Esophagus (tissue), 2 donors: ENCODE data around the gene TGM2. TPM values are rescaled to one million over a fixed set of nuclear protein-coding genes. Genes with fewer than 3 reads are reported as not detected.

Experiments
- H3K27ac ChIP-seq, 2 donors: one replicate each; pipeline ENCODE4 v1.5.1; 2013; ENCODE audit warnings: low read depth in 2 of 2, mild to moderate bottlenecking in 2 of 2, inconsistent platforms in 1 of 2, low read length in 1 of 2, moderate library complexity in 1 of 2
- H3K27me3 ChIP-seq, 2 donors: one replicate each; pipeline ENCODE4 v1.6.1; 2013; ENCODE audit warnings: low read length in 2 of 2, control low read depth in 1 of 2, mild to moderate bottlenecking in 1 of 2; ENCODE audit not compliant: insufficient read depth in 2 of 2, control insufficient read depth in 1 of 2
- H3K36me3 ChIP-seq, 2 donors: one replicate each; pipeline ENCODE4 v1.6.1; 2013; ENCODE audit warnings: low read length in 1 of 2; ENCODE audit not compliant: control insufficient read depth in 2 of 2, insufficient read depth in 2 of 2
- H3K4me1 ChIP-seq, 2 donors: one replicate each; pipeline ENCODE4 v1.6.1; 2013; ENCODE audit warnings: low read length in 1 of 2; ENCODE audit not compliant: control insufficient read depth in 2 of 2, insufficient read depth in 2 of 2
- H3K4me3 ChIP-seq, 2 donors: one replicate each; pipeline ENCODE4 v1.5.1; 2013; ENCODE audit warnings: low read length in 2 of 2, mild to moderate bottlenecking in 2 of 2, low read depth in 1 of 2, moderate library complexity in 1 of 2
- H3K9me3 ChIP-seq, 2 donors: one replicate each; pipeline ENCODE4 v1.6.1; 2013; ENCODE audit warnings: mild to moderate bottlenecking in 2 of 2, low read depth in 1 of 2, low read length in 1 of 2, moderate library complexity in 1 of 2; ENCODE audit not compliant: control insufficient read depth in 2 of 2, insufficient read depth in 1 of 2
- WGBS, 2 donors: extraction: QIAGEN DNeasy Blood & Tissue Kit; methylation state at CpG; one replicate each; pipeline ENCODE4 v1.1.7; 2013; 5-methylcytosine and 5-hydroxymethylcytosine counted together
- polyA plus RNA-seq, 2 donors: library from polyadenylated mRNA; stranded (reverse); fragments of 200-250 nt; gene quantifications; one replicate each; pipeline ENCODE4 v1.2.3, GENCODE V29; 2013
- donor health status: healthy with polysubstance abuse.
- donor health status: Bipolar disorder and iron deficiency.

Gene TGM2
- polyA plus RNA-seq, 2 donors, result 5.1 to 8.6 TPM

- Histone ChIP-seq H3K4me3 (no peak overlapping the region), H3K4me1 (peaks cover 0 to 3% of the 10 kb centered on the region in 2 donors), H3K27ac (no peak overlapping the region), H3K27me3 (no peaks in the 10 kb centered on the region), H3K9me3 (no peaks in the 10 kb centered on the region), H3K36me3 (no peaks in the 10 kb centered on the region)
- whole genome bisulfite sequencing, 2 donors, result 84 to 89% methylated on average over 9 of the region's 9 CpGs
Measured at GRCh38 chr20:38192323-38192885, 27.3 kb upstream of the TGM2 start.

- H3K4me1 ChIP-seq, result peaks cover 0 to 3% of the 10 kb centered on the region in 2 donors
- no peak overlapping the region for H3K27ac ChIP-seq
- no peaks in the 10 kb centered on the region for H3K36me3 ChIP-seq
- H3K9me3 ChIP-seq, result no peaks in the 10 kb centered on the region
- H3K4me3 ChIP-seq, result no peak overlapping the region
- no peaks in the 10 kb centered on the region for H3K27me3 ChIP-seq
- WGBS, 2 donors, result 78 to 86% methylated on average over 5 of the region's 5 CpGs
Measured at GRCh38 chr20:38191654-38192053, 26.6 kb upstream of the TGM2 start.

GRCh38 chr20:38190936-38191371 lies 25.9 kb upstream of the TGM2 start:
- no peak overlapping the region for H3K4me3 ChIP-seq
- H3K4me1 ChIP-seq, result no peaks in the 10 kb centered on the region
- H3K27me3 ChIP-seq, result no peaks in the 10 kb centered on the region
- WGBS, 2 donors, result 61 to 65% methylated on average over 3 of the region's 3 CpGs
- no peaks in the 10 kb centered on the region for H3K9me3 ChIP-seq
- no peak overlapping the region for H3K27ac ChIP-seq
- H3K36me3 ChIP-seq, result no peaks in the 10 kb centered on the region

DNA sequence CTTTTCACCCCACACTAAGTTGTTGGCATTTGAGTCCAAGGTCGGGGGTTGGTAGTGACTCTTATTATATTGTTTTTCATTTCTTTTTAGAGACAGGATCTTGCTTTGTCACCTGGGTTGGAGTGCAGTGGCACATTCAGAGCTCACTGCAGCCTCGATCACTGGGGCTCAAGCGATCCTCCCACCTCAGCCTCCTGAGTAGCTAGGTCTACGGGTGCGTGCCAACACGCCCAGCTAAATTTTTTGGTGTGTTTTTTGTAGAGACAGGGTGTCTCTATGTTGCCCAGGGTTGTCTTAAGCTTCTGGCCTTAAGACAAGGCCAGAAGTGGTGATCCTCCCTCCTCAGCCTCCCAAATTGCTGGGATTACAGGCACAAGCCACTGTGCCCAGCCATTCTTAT lies 25.1 kb upstream of the TGM2 start:
- H3K4me3 ChIP-seq, result no peak overlapping the region
- no peak overlapping the region for H3K27ac ChIP-seq
- H3K4me1 ChIP-seq, result no peaks in the 10 kb centered on the region
- no peaks in the 10 kb centered on the region for H3K27me3 ChIP-seq
- H3K9me3 ChIP-seq, result no peaks in the 10 kb centered on the region
- no peaks in the 10 kb centered on the region for H3K36me3 ChIP-seq
- WGBS, 2 donors, result 94 to 97% methylated on average over 6 of the region's 6 CpGs

- Histone ChIP-seq H3K27ac (no peak overlapping the region), H3K4me1 (no peaks in the 10 kb centered on the region), H3K4me3 (no peak overlapping the region), H3K9me3 (no peaks in the 10 kb centered on the region), H3K36me3 (no peaks in the 10 kb centered on the region), H3K27me3 (no peaks in the 10 kb centered on the region)
- 69 to 77% methylated on average over 5 of the region's 5 CpGs for WGBS, 2 donors
Measured at GRCh38 chr20:38187517-38187916, 22.4 kb upstream of the TGM2 start.

DNA sequence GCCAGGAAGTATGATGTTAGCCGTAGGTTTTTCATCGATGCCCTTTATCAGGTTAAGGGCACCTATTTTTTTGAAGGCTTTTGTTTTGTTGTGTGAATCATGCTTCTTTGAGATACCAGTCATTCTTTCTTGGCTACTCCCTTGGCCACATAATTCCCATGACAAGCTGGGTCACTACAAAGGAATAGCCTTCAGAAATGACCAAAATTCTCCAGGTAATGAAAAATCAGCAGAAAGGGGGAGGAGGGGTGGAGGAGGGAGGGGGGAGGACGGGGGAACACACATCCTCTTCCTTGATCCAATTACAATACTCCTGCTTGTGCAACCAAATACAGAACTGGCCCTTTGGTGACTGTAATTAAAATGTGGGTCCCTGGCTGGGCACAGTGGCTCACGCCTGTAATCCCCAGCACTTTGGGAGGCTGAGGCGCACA lies 21.7 kb upstream of the TGM2 start:
- WGBS, 2 donors, result 61 to 63% methylated on average over 5 of the region's 5 CpGs
- Histone ChIP-seq H3K27ac (no peak overlapping the region), H3K4me1 (no peaks in the 10 kb centered on the region), H3K27me3 (no peaks in the 10 kb centered on the region), H3K9me3 (no peaks in the 10 kb centered on the region), H3K36me3 (no peaks in the 10 kb centered on the region), H3K4me3 (no peak overlapping the region)

DNA sequence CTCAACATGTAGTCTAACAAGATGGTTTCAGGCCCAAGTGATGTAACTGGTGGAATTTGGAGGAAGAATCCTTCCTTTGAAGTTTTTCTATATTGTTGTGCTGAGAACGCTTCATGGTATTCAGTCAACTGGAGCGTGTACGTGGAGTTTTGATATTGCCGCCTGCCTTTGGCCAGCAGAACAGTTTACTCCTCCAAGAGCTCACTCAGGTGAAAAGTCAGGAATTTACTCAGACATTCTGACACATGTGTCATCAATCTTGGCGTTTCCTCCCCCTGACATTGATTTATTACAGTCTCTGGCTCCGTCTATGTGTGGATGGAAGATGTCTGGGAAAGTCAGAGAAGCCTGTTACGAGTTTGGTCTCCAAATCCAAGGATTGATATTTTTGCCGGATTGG lies 19.0 kb upstream of the TGM2 start:
- Histone ChIP-seq H3K27ac (no peak overlapping the region), H3K4me1 (no peaks in the 10 kb centered on the region), H3K27me3 (no peaks in the 10 kb centered on the region), H3K4me3 (no peak overlapping the region), H3K9me3 (no peaks in the 10 kb centered on the region), H3K36me3 (no peaks in the 10 kb centered on the region)
- WGBS, 2 donors, result 34 to 47% methylated on average over 8 of the region's 8 CpGs

GRCh38 chr20:38181971-38182370 lies 16.9 kb upstream of the TGM2 start:
- H3K27ac ChIP-seq, result no peak overlapping the region
- H3K4me3 ChIP-seq, result no peak overlapping the region
- H3K27me3 ChIP-seq, result no peaks in the 10 kb centered on the region
- no peaks in the 10 kb centered on the region for H3K9me3 ChIP-seq
- H3K4me1 ChIP-seq, result no peaks in the 10 kb centered on the region
- no peaks in the 10 kb centered on the region for H3K36me3 ChIP-seq
- WGBS, 2 donors, result 87 to 89% methylated on average over 3 of the region's 3 CpGs

- WGBS, 2 donors, result 63 to 72% methylated on average over 7 of the region's 7 CpGs
- H3K4me1 ChIP-seq, result no peaks in the 10 kb centered on the region
- no peaks in the 10 kb centered on the region for H3K9me3 ChIP-seq
- H3K27ac ChIP-seq, result no peak overlapping the region
- H3K36me3 ChIP-seq, result no peaks in the 10 kb centered on the region
- H3K27me3 ChIP-seq, result no peaks in the 10 kb centered on the region
- no peak overlapping the region for H3K4me3 ChIP-seq
Measured at GRCh38 chr20:38181207-38181801, 16.2 kb upstream of the TGM2 start.

DNA sequence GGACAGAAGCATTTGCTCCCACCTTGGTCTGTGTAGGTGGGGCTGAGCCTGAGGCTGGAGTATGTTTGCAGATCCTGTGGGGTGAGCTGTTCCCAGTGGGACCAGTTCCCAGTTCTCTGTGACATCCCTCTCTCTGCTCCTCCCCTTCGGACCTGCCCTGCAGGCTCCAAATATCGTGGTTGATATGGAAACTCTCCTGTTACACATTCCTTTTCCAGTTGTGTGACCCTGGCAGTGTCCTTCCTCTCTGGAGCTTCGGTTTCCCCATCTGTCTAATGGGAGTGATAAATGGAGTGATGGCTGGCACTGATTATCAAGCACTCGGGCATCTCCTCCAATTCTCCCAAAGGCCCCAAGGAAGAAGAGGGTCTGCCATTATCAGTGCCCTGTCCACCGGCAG lies 15.7 kb upstream of the TGM2 start:
- no peak overlapping the region for H3K4me3 ChIP-seq
- 37 to 53% methylated on average over 5 of the region's 5 CpGs for WGBS, 2 donors
- no peaks in the 10 kb centered on the region for H3K9me3 ChIP-seq
- H3K4me1 ChIP-seq, result no peaks in the 10 kb centered on the region
- no peaks in the 10 kb centered on the region for H3K36me3 ChIP-seq
- no peak overlapping the region for H3K27ac ChIP-seq
- no peaks in the 10 kb centered on the region for H3K27me3 ChIP-seq
